Astrocyte of the cerebellum (primary cell): ENCODE measurements around the gene LTB4R2.

Experiments
- DNase-seq: peaks from one replicate; pipeline ENCODE4 v3.0.0-alpha.2; 2011; ENCODE audit warnings: low read depth
- H3K4me3 ChIP-seq: 2 replicates; pipeline ENCODE4 v1.5.1; 2011; ENCODE audit warnings: mild to moderate bottlenecking, low read depth, low read length, moderate library complexity
- in situ Hi-C: cut with HindIII; loops from 2 replicates; pipeline ENCODE4 v1.10.0; 2017; ENCODE audit warnings: low sequenced_read_pairs
- TF ChIP-seq, protein P1 (sequence below): IDR thresholded peaks from 2 replicates; pipeline ENCODE4 v1.5.1; 2012; ENCODE audit warnings: low read length, low read depth, moderate library complexity, mild to moderate bottlenecking; ENCODE audit errors: missing control alignments

The LTB4R2 gene

DNA sequence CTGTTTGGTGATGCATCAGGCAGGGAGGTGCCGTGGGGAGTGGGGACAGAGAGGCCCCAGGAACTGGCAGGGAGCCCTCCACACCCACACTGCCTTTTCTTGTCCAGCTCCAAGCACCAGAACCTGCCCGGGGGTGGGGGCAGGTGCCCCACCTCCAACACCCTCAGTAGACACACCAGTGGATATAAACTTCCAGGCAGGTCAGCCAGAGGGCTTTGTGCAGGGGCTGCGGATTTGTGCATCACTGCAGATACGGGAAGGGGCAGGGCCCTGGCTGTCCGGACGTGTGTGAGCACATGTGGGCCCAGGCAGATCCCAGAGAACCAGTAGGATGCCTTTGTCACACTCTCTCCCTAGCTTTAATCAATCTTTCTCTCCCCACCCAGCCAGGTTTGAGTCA is 45.6 kb upstream of the LTB4R2 start:
- in situ Hi-C loops: no loop called here
- TF ChIP-seq, protein P1, sequence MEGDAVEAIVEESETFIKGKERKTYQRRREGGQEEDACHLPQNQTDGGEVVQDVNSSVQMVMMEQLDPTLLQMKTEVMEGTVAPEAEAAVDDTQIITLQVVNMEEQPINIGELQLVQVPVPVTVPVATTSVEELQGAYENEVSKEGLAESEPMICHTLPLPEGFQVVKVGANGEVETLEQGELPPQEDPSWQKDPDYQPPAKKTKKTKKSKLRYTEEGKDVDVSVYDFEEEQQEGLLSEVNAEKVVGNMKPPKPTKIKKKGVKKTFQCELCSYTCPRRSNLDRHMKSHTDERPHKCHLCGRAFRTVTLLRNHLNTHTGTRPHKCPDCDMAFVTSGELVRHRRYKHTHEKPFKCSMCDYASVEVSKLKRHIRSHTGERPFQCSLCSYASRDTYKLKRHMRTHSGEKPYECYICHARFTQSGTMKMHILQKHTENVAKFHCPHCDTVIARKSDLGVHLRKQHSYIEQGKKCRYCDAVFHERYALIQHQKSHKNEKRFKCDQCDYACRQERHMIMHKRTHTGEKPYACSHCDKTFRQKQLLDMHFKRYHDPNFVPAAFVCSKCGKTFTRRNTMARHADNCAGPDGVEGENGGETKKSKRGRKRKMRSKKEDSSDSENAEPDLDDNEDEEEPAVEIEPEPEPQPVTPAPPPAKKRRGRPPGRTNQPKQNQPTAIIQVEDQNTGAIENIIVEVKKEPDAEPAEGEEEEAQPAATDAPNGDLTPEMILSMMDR: no peak
- no peak for DNase-seq
- no peak overlapping the region for H3K4me3 ChIP-seq

DNA sequence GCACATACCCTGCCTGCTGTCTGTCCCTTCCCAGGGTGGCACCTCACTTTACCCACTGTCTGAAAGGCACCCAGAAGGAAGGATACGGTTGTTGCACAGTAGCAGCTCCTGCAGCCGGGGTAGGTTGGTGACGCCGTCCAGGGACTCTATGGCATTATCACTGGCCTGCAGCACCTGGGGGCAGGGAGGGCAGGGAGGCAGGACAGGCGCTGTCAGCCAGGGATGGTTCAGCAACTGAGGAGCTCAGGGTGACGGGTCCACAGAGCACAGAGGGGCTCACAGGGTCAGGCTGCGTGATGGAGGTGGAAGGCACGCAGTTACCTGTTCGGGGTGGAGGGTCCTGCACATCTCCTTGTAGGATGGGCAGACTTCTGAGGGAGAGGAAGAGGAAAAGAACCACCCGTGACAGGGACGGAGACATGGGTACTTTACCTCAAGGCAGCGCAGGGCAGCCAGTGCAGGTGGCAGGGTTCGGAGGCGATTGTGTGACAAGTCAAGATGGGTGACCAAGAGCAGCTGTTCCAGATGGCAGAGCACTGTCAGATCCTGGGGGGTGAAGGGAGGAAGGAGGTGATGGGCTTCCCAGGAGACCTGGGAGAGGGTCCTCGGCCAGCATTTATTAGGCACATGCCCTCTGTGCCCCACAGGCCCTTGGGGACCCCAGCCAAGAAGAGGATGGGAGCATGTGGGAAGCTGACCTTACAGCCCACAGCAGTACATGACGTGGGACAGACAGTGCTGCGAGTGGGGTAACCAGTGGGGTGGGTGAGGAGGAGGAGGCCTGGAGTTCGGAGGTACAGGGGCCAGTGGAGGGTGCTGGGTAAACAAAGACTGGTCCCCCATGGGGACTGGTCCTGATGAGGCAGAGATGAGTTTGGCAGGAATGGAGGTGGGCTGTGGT is 43.3 kb upstream of the LTB4R2 start:
- in situ Hi-C loops: no loop called here
- no peak overlapping the region for H3K4me3 ChIP-seq
- no peak for DNase-seq
- TF ChIP-seq, protein P1: no peak

DNA sequence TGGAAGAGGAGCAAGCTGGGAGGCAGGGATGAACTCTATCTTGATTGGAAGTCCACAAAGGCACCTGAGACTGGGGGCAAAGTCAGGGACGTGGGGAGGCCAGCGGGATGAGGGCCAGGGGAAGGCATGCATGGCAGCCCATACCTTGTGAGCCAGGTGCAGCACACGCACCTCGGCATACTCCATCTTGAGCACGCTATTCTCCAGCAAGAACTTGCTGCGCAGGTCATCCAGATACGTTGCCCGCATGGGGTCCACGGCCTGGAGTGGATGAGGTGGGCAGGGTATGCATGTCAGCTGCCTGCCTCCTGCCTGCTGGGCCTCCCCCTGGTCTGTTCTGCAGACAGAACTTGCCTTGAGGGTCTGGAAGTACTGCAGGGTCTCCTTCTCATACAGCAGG is 42.4 kb upstream of the LTB4R2 start:
- no peak overlapping the region for H3K4me3 ChIP-seq
- in situ Hi-C loops: no loop called here
- TF ChIP-seq, protein P1: no peak
- no peak for DNase-seq

DNA sequence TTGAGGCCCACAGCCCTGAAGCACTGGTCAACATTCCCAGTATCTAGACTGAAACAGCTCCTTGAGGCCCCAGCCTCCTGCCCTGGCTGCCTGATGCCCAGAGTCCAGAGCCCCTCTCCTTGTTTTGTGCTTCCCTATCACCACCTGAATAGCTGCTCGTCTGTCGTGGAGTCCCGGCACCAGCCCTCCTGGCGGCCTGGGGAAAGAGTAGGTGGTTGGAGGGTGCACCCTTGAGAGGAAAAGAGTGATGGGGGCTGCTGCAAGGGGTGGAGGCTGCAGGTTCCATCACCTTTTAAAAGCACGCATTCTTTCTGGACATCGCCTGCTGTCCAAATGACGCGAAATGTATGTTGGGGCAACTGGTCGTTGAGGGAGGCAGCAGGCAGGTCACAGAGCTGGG is 41.7 kb upstream of the LTB4R2 start:
- TF ChIP-seq, protein P1: no peak
- no peak overlapping the region for H3K4me3 ChIP-seq
- DNase-seq: no peak
- in situ Hi-C loops: no loop called here

DNA sequence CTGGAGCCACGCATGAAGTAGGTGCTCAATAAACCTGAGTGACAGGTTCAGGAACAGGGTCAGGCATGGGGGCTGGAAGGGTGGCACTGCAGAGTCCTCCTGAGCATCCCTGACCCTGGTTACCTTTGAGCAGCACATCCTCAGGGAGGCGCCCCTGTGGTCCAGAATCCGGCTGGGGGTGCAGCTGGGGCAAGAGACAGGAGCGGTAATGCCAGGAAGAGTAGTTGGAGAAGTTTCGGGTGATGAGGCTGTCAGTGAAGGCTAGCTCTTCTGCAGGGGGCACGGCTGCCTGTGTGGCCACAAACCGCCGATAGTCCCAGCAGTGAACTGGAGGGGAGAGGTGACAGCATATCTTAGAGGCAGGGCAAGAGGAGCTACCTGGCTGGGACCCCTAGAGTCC is 40.6 kb upstream of the LTB4R2 start:
- H3K4me3 ChIP-seq: no peak overlapping the region
- TF ChIP-seq, protein P1: no peak
- no peak for DNase-seq
- in situ Hi-C loops: no loop called here

DNA sequence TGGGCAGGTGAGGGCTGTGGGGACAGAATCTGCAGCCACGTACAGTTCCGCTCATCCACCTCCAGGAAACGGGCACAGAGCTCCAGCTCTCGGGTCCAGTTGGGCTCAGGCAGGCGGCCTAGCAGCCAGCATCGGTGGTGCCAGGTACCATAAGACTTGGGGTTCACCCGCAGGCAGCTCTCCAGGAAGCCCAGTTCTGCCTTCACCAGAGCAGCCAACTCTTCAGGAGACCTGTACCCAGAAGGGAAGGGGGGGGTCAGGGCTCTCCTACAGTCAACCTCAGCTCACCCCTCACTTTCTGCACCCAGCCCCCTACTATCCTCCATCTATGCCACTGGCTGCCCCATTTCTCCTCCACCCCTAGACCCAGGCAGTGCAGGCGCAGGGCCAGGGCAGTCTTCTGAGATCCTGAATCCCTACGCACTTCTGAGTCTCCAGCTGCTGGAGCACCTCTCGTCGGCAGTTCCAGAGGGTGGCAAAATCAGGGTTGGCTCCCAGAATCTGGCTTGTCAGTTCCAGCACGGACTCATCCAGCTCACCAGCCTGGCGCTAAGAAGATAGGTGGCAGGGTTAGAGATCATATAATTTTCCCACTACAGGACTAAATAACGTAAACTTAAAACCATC is 39.9 kb upstream of the LTB4R2 start:
- in situ Hi-C loops: no loop called here
- no peak overlapping the region for H3K4me3 ChIP-seq
- TF ChIP-seq, protein P1: no peak
- DNase-seq: no peak
